Suppressor macrophage (primary cell): ENCODE results near the gene ANTXR2.
A peak's percentile ranks its signal among the peaks of the same experiment; 100 is the strongest.

ENCODE experiments used
- DNase-seq, 4 experiments: peaks; one replicate each; pipeline ENCODE4 v3.0.0-alpha.2; 2020 to 2022

The ANTXR2 gene

GRCh38 chr4:80069108-80069836, 3.8 kb downstream of the ANTXR2 start:
- no peak for DNase-seq

GRCh38 chr4:80065601-80066000, 7.4 kb downstream of the ANTXR2 start:
- no peak for DNase-seq

DNA sequence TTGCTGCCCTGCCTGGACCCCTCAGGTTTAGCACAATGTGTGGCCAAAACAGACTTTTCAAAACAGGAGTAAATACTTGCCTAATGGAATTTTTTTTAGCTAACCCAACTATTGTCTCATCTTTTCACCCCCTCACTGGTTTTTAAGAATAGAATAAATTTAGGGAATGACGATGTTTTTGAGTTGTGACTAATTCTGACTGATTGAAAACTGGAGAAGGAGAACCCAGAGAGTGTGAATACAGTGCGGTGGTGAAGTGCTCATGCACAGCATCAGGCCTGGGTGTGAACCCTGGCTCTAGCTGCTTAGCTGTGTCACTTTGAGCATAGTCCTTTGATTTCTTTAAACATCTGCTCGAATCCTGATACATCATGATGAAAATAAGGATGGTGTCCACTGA, 10.5 kb downstream of the ANTXR2 start:
- DNase-seq, result no peak

GRCh38 chr4:80060804-80061203, 12.2 kb downstream of the ANTXR2 start:
- no peak for DNase-seq

GRCh38 chr4:80058740-80059139, 14.3 kb downstream of the ANTXR2 start:
- DNase-seq, result peak; percentile 76 to 96 (median 84)

DNA sequence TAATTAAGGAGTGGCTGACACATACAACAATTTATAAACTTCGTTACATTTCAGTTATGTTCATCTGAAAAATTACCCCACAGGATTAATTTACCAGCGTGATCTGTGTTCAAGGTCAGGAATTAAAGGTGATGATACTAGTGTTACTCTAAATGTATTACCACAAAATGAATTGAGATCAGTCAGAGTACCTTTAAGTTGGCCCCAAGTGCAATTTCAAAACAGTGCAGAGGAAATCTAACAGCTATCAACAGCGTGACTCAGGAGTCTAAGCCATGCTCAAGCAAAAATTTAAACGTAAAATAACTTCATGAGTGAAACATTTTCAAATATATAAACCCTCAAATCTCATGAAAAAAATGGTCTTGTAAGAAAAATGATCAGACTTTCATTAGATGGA, 18.7 kb downstream of the ANTXR2 start:
- DNase-seq, result no peak

- no peak for DNase-seq
Observed at GRCh38 chr4:80053140-80053910, 19.7 kb downstream of the ANTXR2 start.

DNA sequence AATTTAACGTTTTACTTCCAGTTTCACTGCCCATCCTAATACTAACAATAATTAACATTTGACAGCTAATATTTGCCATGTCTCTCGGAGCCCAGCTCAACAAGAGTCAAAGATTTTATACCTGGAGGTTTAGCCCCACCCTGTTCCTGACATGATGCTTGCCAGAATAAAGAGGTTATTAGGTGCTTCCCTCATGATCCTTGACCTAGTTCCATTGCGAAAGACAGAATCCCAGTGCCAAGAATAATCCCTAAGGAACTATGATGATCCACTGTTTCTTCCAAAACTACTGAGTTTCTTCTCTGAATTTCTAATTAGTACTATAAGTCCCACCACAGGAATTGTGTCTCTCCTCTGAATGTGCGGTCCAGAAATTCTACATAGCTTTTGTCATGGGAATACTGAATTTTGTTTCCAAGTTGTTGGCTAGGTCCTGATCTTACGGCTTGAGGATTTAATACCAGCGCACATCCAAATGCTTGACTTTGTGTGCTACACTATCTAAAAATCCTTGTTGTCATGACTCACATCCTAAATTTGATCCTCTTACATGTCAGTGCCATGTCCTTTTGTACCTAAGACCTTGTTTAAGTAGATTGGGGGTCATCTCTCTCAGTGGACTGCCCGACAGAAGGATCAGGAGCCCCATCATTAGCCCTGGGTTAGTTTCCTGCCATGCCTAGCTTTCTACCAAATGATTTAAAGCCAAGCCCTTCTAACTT, 23.1 kb downstream of the ANTXR2 start:
- DNase-seq, result no peak

- no peak for DNase-seq
Observed at GRCh38 chr4:80049402-80049801, 23.6 kb downstream of the ANTXR2 start.

DNA sequence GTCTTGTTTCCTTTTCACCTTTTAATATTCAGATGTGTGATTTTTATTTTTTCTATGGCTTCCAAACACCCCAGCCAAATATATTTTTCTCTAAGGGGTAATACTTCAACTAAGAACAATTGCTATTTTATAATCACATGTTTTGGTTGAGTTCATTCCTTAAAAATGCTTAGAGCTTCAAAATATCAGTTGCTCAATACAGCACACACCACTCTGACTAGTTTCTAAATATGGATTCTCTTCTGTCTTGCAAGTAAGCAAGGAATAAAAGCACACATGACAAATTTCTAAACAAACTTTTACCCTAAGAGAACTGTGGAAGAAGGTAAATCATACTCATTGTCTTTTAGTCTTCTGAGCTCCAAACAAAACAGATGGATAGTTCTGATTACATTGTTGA, 27.2 kb downstream of the ANTXR2 start:
- DNase-seq, result peak; percentile 33 to 86 (median 58)

GRCh38 chr4:80043541-80043940, 29.5 kb downstream of the ANTXR2 start:
- DNase-seq, result no peak

- no peak for DNase-seq
Observed at GRCh38 chr4:80042821-80043220, 30.2 kb downstream of the ANTXR2 start.

DNA sequence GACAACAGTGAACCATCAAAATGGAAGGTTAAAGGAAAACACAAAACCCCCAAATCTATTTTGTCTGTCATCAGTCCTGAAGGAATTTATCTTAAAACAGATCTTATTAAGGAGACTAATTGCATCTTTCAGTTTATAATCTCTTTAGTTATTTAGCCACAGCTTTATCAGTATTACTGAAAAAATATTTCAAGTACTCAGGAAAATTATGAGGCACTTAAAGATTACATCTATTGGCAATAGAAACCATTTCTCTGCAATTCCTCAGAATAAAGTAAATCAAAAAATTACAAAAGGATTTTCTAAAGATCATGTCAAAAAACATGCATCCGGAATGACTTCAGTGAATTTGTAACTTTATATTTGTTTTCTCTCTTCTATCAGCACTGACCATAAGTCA, 35.2 kb downstream of the ANTXR2 start:
- DNase-seq, result no peak

DNA sequence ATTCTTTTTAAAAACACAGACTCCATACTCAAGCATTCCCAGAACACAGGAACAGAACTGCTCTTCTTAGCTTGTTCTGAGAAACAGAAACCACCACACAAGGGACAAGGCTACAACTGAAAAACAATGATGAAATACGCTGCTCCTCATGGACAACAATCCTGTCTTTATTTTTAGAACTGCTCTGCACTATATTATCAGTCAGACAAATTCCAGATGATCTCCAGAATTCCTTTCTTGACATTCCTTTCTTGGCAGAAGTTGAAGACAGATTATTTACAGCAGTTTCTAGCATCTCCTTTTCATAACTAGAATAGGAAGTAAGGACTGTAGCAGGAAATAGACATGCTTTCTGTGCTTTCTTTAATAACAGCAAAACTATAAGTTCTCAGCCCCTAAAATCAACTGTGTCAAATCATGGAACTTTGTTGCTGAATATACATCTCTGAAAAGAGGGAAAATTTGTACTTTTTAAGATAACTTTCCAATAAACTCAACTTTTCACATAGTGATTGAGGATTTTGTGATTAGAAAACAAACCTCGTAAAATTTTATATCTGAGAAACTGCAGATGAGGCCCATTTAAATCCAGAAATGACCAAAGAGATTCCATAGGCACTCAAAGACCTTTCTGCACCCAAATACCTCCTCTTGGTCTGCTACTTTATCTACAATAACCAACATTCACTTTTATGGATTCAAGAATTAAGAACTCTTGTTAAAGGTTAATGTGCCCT, 35.9 kb downstream of the ANTXR2 start:
- DNase-seq, result peak in 2 of 4 experiments; percentile 14 to 38

GRCh38 chr4:80036306-80036705, 36.7 kb downstream of the ANTXR2 start:
- DNase-seq, result no peak

DNA sequence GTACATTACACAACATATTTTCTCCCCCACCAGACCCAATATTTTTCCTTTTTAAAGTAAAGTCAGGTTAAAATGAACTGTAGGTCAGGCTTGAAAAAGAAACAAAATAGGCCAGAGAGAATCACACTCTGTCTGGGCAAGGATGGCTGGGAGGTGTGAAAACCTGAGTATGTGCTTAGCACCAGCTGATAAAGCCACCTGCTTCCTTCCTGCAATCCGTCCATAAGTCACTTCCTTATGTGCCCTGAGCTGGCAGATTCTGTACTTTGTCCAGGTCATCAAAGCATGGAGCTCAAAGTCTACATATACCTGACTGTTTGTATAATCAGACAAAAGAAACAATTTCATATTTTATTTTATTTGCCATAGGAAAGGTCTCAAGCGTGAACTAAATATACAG, 37.7 kb downstream of the ANTXR2 start:
- no peak for DNase-seq

GRCh38 chr4:80033581-80033980, 39.4 kb downstream of the ANTXR2 start:
- peak in 1 of 4 experiments; percentile 10 for DNase-seq

- DNase-seq, result no peak
Observed at GRCh38 chr4:80029364-80029763, 43.7 kb downstream of the ANTXR2 start.

DNA sequence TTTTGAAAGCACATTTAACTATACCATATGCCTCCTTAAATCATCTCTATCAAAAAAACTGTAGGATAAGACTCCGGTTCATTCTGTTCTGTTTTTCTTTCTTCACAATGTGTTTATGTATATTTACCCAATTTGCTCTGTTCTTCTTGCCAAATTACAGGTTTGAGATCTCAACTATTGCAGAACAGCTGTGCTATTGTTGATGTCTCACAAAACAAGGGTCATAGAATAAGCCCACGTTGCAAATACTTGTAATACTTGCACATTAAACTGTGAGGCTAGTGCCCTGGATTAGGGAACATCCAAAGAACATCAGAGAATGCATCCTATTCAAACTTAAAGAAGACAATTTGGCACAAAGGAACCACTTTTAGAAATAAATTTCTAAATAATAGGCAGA, 45.4 kb downstream of the ANTXR2 start:
- DNase-seq, result no peak

GRCh38 chr4:80026100-80026499, 46.9 kb downstream of the ANTXR2 start:
- DNase-seq, result peak in 1 of 4 experiments; percentile 18

GRCh38 chr4:80024335-80024734, 48.7 kb downstream of the ANTXR2 start:
- DNase-seq, result no peak

GRCh38 chr4:80022282-80022681, 50.7 kb downstream of the ANTXR2 start:
- DNase-seq, result no peak
